Naive thymus-derived CD8-positive, alpha-beta T cell (primary cell): ENCODE data around the gene S100A5. TPM values are rescaled to one million over a fixed set of nuclear protein-coding genes. Genes with fewer than 3 reads are reported as not detected.
A peak's percentile ranks its signal among the peaks of the same experiment; 100 is the strongest.

Experiments
- ATAC-seq, 2 donors: fragments of 150-1000 bp; cut with Tn5 transposase in 1 of 2; sonication (Bioruptor Pico), chemical (Tn5 transposase) in 1 of 2; 1 replicate in 1 of 2; 2 replicates in 1 of 2; pipeline ENCODE4 v1.10.0; 2021; ENCODE audit warnings: mild to moderate bottlenecking in 2 of 2, moderate library complexity in 2 of 2
- POLR2A ChIA-PET: fragments of 350-600 bp; sonication (Branson Sonifier 250); formaldehyde crosslinking; loops from one replicate; lab custom pipeline; 2021; ENCODE audit warnings: antibody characterized with exemption; lab: Charles Lee
- DNase-seq, 10 donors: peaks; one replicate each; pipeline versions ENCODE4 v3.0.0 to v3.0.0-alpha.2; 2020 to 2022
- H3K27ac Mint-ChIP-seq, 10 donors: one replicate each; pipeline ENCODE4 v1.8.0; 2020 to 2022; ENCODE audit warnings: mild to moderate bottlenecking in 10 of 10, mixed read lengths in 10 of 10, moderate library complexity in 4 of 10, inconsistent platforms in 1 of 10
- H3K27me3 Mint-ChIP-seq, 5 donors: one replicate each; pipeline ENCODE4 v1.8.0; 2021 to 2022; ENCODE audit warnings: mixed read lengths in 5 of 5
- H3K36me3 Mint-ChIP-seq, 3 donors: one replicate each; pipeline ENCODE4 v1.8.0; 2020 to 2022; ENCODE audit warnings: mixed read lengths in 3 of 3, mild to moderate bottlenecking in 2 of 3, inconsistent platforms in 1 of 3
- H3K4me1 Mint-ChIP-seq, 4 donors: one replicate each; pipeline ENCODE4 v1.8.0; 2021 to 2022; ENCODE audit warnings: mixed read lengths in 4 of 4
- H3K4me3 Mint-ChIP-seq, 10 donors: one replicate each; pipeline ENCODE4 v1.8.0; 2020 to 2022; ENCODE audit warnings: mild to moderate bottlenecking in 10 of 10, mixed read lengths in 10 of 10, moderate library complexity in 6 of 10, inconsistent platforms in 1 of 10
- H3K9me3 Mint-ChIP-seq, 9 donors: one replicate each; pipeline ENCODE4 v1.8.0; 2020 to 2022; ENCODE audit warnings: mixed read lengths in 9 of 9, mild to moderate bottlenecking in 3 of 9, inconsistent platforms in 1 of 9, moderate library complexity in 1 of 9
- polyA plus RNA-seq, 3 donors: library from polyadenylated mRNA; unstranded; fragments of 300-500 nt; fragmentation: Illumina TruSeq; gene quantifications; one replicate each; pipeline ENCODE4 v1.2.3, GENCODE V29; 2021
- total RNA-seq, 8 experiments: library from RNA in 2 of 8; stranded (reverse) in 2 of 8; gene quantifications; one replicate each; pipeline ENCODE4 v1.2.3 and lab custom pipeline; 2021 to 2026

S100A5 gene
- total and polyA plus RNA-seq, 5 experiments from 2014 or later, result 0.63 to 1.4 (median 0.78) TPM; not detected in 2

- POLR2A ChIA-PET, result interaction anchor here (0.6 kb wide), 1 partner anchor 82 kb away, joined by 6 read pairs; no protein-coding TSS in a partner anchor
- Mint-ChIP-seq H3K27ac (peak overlapping the region in 1 of 10 donors; percentile 63), H3K4me3 (no peak overlapping the region), H3K27me3 (no peaks in the 10 kb centered on the region), H3K4me1 (peaks cover 0 to 6% (median 3%) of the 10 kb centered on the region in 4 donors), H3K9me3 (no peaks in the 10 kb centered on the region), H3K36me3 (no peaks in the 10 kb centered on the region)
- ATAC-seq (no peak), DNase-seq (no peak)
Observed at GRCh38 chr1:153509036-153509435, 31.7 kb downstream of the S100A5 start.

DNA sequence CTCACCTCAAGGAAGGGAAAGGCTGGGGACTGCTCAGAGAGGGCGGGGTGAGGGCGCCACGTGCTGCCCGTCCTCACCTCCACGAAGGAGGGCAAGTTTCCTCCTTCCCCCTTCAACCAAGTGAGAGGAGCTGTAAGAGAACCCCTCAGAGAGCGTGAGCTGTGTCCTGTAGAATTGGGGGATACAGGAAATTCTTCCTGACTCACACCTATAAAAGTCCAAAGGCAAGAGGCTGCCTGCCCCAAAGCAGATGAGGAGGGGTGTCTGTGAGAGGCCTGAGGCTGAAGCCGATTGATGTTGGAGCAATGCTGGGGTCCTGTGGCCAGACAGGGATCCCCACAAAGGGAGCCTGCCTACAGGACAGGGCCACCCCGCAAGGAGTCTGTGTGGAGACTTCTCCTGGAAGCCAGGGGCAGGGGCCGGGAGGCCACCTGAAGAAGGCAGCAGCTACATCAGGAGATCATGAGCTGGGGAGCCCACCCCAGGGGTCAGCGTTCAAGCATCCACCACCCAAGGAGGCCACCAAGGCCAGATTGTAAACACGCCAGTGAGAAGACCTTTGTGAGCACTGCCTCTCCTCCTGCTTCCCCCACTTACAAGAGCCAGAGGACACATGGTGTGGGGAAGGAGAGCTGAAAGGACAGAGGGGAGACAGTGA is 32.7 kb downstream of the S100A5 start:
- DNase-seq, result no peak
- peak overlapping the region in 1 of 10 donors; percentile 37 for H3K27ac Mint-ChIP-seq
- POLR2A ChIA-PET, result interaction anchor here (0.6 kb wide), 1 partner anchor 55 kb away, joined by 3 read pairs; no protein-coding TSS in a partner anchor

DNA sequence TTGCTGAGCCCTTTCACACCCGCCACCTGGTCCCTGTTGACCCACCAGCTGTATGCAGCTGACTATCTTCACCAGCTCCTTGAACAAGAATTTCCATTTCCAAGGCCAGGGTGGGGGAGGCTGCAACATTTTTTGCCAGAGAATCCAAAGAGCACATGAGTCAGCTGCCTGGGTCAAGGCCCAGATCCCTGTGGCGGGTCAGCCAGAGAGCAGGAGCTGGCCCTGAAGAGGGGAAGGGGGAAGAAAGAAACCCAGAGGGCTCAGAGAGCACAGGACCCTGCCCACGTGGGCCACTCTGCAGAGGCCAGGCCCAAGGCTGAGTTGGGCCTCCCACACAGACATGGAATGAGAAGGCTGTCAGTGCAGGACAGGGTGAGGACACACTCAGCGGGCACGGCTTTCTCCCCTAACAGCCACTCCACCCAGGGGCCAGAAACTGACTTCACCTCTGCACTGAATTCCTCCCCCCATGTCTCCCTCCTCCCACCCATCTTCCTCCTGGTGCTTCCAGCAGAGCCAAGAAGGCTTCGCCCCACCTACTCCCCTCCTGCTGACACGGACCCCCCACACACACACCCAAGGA is 33.8 kb downstream of the S100A5 start:
- Mint-ChIP-seq H3K36me3 (no peaks in the 10 kb centered on the region), H3K27me3 (peaks cover 0 to 3% (median 1%) of the 10 kb centered on the region in 5 donors), H3K9me3 (no peaks in the 10 kb centered on the region), H3K27ac (no peak overlapping the region), H3K4me3 (no peak overlapping the region), H3K4me1 (peaks cover 0 to 4% (median 3%) of the 10 kb centered on the region in 4 donors)
- POLR2A ChIA-PET, result no interaction called here
- DNase-seq (no peak), ATAC-seq (no peak)

More for the DNA sequence above, 32.7 kb downstream of the S100A5 start:
- H3K36me3 Mint-ChIP-seq, result no peaks in the 10 kb centered on the region
- H3K27me3 Mint-ChIP-seq, result peaks cover 0 to 2% (median 0%) of the 10 kb centered on the region in 5 donors
- no peak for ATAC-seq
- no peaks in the 10 kb centered on the region for H3K9me3 Mint-ChIP-seq
- peaks cover 0 to 6% (median 3%) of the 10 kb centered on the region in 4 donors for H3K4me1 Mint-ChIP-seq
- H3K4me3 Mint-ChIP-seq, result no peak overlapping the region

DNA sequence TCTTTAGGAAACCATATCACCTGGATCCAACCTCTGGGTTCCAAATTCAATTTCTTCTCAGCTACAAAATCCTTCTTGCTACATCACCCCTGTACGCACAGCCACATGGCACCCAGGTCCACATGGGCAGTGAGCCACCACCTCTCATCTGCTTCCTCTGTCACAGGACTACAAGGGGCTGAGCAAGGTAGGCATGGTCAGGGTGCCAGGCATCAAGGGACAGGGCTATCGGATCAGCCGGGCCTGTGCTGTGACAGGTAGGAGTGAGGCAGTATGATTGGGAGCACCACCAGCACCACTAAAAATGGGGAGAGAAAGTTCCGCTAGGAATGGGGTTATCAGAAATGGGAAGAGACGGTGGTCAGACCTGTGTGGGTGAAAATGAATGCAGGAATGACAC is 34.3 kb downstream of the S100A5 start:
- Mint-ChIP-seq H3K4me1 (peaks cover 0 to 4% (median 3%) of the 10 kb centered on the region in 4 donors), H3K36me3 (no peaks in the 10 kb centered on the region), H3K27me3 (peaks cover 0 to 3% (median 1%) of the 10 kb centered on the region in 5 donors), H3K4me3 (no peak overlapping the region), H3K27ac (no peak overlapping the region), H3K9me3 (no peaks in the 10 kb centered on the region)
- ATAC-seq (no peak), DNase-seq (no peak)
- POLR2A ChIA-PET, result no interaction called here

- peaks cover 0 to 3% (median 1%) of the 10 kb centered on the region in 5 donors for H3K27me3 Mint-ChIP-seq
- H3K36me3 Mint-ChIP-seq, result no peaks in the 10 kb centered on the region
- ATAC-seq, result no peak
- POLR2A ChIA-PET, result no interaction called here
- peaks cover 0 to 1% (median 0%) of the 10 kb centered on the region in 4 donors for H3K4me1 Mint-ChIP-seq
- H3K27ac Mint-ChIP-seq, result no peak overlapping the region
- H3K9me3 Mint-ChIP-seq, result no peaks in the 10 kb centered on the region
- no peak overlapping the region for H3K4me3 Mint-ChIP-seq
- no peak for DNase-seq
Observed at GRCh38 chr1:153505576-153505975, 35.2 kb downstream of the S100A5 start.

DNA sequence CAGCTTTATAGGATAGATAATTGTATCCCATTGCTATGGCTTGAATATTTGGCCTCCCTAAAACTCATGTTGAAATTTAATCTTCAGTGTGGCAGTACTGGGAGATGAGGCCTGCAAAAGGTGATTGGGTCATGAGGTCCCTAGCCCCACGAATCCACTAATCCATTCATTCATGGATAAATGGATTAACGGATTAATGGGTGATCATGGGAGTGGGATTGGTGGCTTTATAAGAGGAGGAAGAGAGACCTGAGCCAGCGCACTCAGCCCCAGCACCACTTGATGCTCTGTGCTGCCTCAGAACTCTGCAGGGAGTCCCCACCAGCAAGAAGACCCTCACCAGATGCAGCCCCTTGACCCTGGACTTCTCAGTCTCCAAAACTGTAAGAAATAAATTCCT is 37.0 kb downstream of the S100A5 start:
- H3K9me3 Mint-ChIP-seq, result no peaks in the 10 kb centered on the region
- H3K27ac Mint-ChIP-seq, result no peak overlapping the region
- ATAC-seq (no peak), DNase-seq (no peak)
- POLR2A ChIA-PET, result no interaction called here
- no peak overlapping the region for H3K4me3 Mint-ChIP-seq
- no peaks in the 10 kb centered on the region for H3K36me3 Mint-ChIP-seq
- H3K4me1 Mint-ChIP-seq, result no peaks in the 10 kb centered on the region
- peaks cover 8 to 14% (median 8%) of the 10 kb centered on the region in 5 donors for H3K27me3 Mint-ChIP-seq

DNA sequence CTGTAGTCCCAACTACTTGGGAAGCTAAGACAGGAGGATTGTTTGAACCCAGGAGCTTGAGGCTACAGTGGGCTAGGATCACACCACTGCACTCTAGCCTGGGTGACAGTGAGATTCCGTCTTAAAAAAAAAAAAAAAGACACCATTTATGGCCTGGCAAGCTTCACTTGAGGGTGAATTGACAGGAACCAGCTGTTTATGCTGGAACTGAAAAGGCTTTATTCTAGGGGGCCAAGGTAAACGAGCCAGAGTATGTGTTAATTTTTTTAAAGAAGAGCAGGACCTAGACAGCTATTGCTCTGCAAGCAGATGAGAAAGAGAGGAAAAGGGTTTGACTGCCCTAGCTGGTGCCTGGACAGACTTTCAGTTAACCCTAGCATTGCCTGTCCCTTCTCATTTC is 42.0 kb downstream of the S100A5 start:
- POLR2A ChIA-PET, result interaction anchor here (0.7 kb wide), 1 partner anchor 415 kb away, joined by 4 read pairs; no protein-coding TSS in a partner anchor
- H3K9me3 Mint-ChIP-seq, result no peaks in the 10 kb centered on the region
- DNase-seq (no peak), ATAC-seq (no peak)
- H3K36me3 Mint-ChIP-seq, result no peaks in the 10 kb centered on the region
- H3K27ac Mint-ChIP-seq, result no peak overlapping the region
- H3K27me3 Mint-ChIP-seq, result peaks cover 13 to 23% (median 18%) of the 10 kb centered on the region in 5 donors
- peaks cover 0 to 6% (median 2%) of the 10 kb centered on the region in 4 donors for H3K4me1 Mint-ChIP-seq
- H3K4me3 Mint-ChIP-seq, result no peak overlapping the region

DNA sequence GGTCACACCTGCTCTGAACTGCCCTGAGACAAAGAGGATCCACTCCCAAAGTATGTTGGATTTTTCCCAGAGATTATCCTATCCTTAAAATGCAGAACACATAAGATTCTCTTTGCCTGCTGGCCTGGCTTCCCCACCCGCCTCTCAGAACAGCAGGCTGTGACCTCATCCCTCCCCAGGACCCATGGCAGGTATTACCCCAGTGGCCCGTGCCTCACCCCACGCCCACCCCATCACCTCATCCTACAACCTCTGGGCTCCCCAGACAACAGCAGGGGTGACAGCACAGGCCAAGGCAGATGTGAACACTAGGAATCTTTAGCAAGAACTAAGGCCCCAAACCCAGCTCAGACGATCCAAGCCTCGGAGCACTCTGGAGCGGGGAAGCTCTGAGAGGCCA is 45.2 kb downstream of the S100A5 start:
- H3K9me3 Mint-ChIP-seq, result no peaks in the 10 kb centered on the region
- POLR2A ChIA-PET, result no interaction called here
- no peak overlapping the region for H3K4me3 Mint-ChIP-seq
- peaks cover 0 to 6% (median 2%) of the 10 kb centered on the region in 4 donors for H3K4me1 Mint-ChIP-seq
- no peaks in the 10 kb centered on the region for H3K36me3 Mint-ChIP-seq
- H3K27me3 Mint-ChIP-seq, result peaks cover 13 to 29% (median 20%) of the 10 kb centered on the region in 5 donors
- peak overlapping the region in 1 of 10 donors; percentile 68 for H3K27ac Mint-ChIP-seq
- DNase-seq (no peak), ATAC-seq (no peak)

DNA sequence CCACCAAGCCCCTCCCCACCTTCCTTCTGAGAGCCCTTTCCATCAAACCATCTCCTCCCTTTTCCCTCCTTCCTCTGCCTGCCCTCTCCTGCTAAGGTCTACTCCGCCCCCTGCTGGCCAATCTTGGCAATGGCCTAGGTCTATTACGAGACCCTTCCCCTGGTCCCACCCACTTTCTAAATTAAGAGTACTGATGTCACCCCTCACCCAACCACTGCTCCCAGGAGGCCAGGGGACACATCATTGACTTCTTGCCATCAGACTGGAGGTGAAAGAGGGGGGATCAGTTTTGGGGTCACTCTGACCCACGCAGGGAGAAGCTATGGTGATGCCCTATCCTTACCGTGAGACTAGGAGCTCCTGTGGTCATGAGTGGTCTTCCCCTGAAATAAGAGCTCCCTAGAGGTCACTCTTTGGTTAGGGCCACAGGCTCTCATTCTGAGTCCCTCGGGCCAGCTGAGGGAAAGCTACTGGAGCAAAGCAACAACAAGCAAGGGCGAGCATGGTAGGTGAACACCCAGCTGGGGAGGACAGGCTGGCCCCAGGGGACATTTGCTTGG is 45.7 kb downstream of the S100A5 start:
- POLR2A ChIA-PET, result interaction anchor here (0.6 kb wide), 1 partner anchor 29 kb away, joined by 3 read pairs; no protein-coding TSS in a partner anchor
- peaks cover 13 to 28% (median 20%) of the 10 kb centered on the region in 5 donors for H3K27me3 Mint-ChIP-seq
- peaks cover 0 to 6% (median 2%) of the 10 kb centered on the region in 4 donors for H3K4me1 Mint-ChIP-seq
- peak overlapping the region in 2 of 10 donors; percentile 24 to 35 for H3K27ac Mint-ChIP-seq
- no peaks in the 10 kb centered on the region for H3K36me3 Mint-ChIP-seq
- ATAC-seq, result peak; percentile 66 to 69
- H3K9me3 Mint-ChIP-seq, result no peaks in the 10 kb centered on the region
- H3K4me3 Mint-ChIP-seq, result no peak overlapping the region
- peak; percentile 49 to 87 (median 68) for DNase-seq

- ATAC-seq (no peak), DNase-seq (no peak)
- H3K4me1 Mint-ChIP-seq, result peaks cover 0 to 6% (median 2%) of the 10 kb centered on the region in 4 donors
- H3K36me3 Mint-ChIP-seq, result no peaks in the 10 kb centered on the region
- H3K27ac Mint-ChIP-seq, result peak overlapping the region in 1 of 10 donors; percentile 90
- no peak overlapping the region for H3K4me3 Mint-ChIP-seq
- peaks cover 4 to 19% (median 12%) of the 10 kb centered on the region in 5 donors for H3K27me3 Mint-ChIP-seq
- no peaks in the 10 kb centered on the region for H3K9me3 Mint-ChIP-seq
- POLR2A ChIA-PET, result no interaction called here
Observed at GRCh38 chr1:153493343-153493960, 47.3 kb downstream of the S100A5 start.

DNA sequence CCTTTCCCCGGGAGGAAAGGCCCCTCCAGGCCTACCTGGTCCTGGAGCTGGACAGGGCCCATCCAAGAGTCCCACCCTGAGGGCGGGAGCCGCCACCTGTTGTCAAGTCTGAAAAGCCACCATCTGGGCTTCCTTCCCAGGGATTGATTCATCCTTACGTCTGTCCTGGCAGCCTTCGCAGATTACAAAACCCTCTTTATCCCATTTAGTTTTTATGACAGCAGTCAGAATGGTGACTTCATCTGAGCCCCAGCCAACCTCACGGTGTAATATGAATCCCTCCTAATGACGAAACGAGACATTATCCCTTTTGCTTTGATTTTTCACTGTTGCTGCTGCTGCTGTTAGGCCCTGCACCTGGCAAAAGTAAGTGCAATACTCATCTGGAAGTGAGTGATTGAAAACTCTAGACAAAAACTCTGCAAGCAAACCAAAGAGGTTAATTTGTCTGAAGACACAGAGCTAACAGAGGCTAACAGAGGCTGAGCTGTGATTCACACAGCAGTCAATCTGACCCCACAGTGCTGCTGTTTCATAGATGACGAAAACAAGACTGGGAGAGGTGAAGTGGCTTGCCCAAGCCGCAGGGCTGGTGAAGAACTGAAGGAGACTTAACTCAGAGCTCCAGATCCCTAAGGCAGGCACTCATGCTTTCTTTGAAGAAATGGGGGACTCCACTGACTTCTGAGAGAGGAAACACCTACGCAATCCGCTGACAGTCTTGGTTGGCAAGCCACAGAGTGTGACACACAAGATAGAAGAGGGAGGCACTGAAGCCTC is 50.3 kb downstream of the S100A5 start:
- Mint-ChIP-seq H3K36me3 (no peaks in the 10 kb centered on the region), H3K4me3 (peak overlapping the region in 1 of 10 donors; percentile 31), H3K4me1 (peaks cover 0 to 6% (median 2%) of the 10 kb centered on the region in 4 donors), H3K27ac (peak overlapping the region in 1 of 10 donors; percentile 86), H3K27me3 (peaks cover 8 to 27% (median 13%) of the 10 kb centered on the region in 5 donors), H3K9me3 (no peaks in the 10 kb centered on the region)
- ATAC-seq, result peak in 1 of 2 donors; percentile 29
- peak in 2 of 10 donors; percentile 41 to 55 for DNase-seq
- POLR2A ChIA-PET, result no interaction called here

- Mint-ChIP-seq H3K4me3 (no peak overlapping the region), H3K4me1 (no peaks in the 10 kb centered on the region), H3K27ac (no peak overlapping the region), H3K9me3 (no peaks in the 10 kb centered on the region), H3K36me3 (no peaks in the 10 kb centered on the region), H3K27me3 (peaks cover 12 to 41% (median 23%) of the 10 kb centered on the region in 5 donors)
- DNase-seq (no peak), ATAC-seq (no peak)
- POLR2A ChIA-PET, result no interaction called here
Observed at GRCh38 chr1:153488731-153489130, 52.0 kb downstream of the S100A5 start.
